ENCODE results near the gene DXO.
"Not testable (repeated sequence)": the region's sequence is repeated elsewhere in the genome, so short reads cannot be mapped to it uniquely, and the experiment has no call there.

The DXO gene

GRCh38 chr6:31954511-31954910 is 17.4 kb downstream of the DXO start:
- DNase-seq, result no peak

- DNase-seq, result no peak
Observed at GRCh38 chr6:31952890-31953289, 19.0 kb downstream of the DXO start.

DNA sequence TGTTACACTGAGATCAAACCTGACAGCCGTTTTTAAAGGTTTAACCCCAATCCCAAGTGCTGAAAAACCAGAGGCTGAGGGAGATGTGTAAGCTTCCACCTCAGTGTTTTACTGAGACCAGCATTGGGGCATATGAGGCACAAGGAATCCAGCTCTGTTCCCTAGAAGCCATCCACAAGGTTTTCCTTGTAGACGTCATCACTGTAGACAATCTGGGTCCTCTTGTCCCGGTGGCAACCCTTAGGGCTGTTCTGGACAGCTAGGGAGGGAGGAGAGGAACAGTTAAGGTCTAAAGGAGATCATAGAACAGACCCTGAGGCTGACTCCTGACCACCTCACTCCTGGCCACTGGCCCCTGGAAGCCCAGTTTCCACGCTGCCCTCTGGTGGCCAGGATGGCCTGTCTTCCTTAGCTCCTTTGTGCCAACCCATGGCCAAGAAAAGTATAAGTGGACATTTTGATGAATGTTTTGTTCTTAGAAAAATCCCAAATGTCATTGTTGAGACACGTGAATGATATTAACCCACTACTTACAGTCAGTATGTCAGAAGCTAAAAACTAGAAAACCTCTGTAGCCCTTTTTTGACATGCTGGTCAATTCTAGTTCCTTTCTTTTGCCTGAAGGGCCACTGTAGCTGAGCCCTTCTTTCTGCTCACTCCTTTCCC is 19.7 kb downstream of the DXO start:
- no peak for DNase-seq

- DNase-seq, result no peak
Observed at GRCh38 chr6:31949926-31950548, 21.9 kb downstream of the DXO start.

DNA sequence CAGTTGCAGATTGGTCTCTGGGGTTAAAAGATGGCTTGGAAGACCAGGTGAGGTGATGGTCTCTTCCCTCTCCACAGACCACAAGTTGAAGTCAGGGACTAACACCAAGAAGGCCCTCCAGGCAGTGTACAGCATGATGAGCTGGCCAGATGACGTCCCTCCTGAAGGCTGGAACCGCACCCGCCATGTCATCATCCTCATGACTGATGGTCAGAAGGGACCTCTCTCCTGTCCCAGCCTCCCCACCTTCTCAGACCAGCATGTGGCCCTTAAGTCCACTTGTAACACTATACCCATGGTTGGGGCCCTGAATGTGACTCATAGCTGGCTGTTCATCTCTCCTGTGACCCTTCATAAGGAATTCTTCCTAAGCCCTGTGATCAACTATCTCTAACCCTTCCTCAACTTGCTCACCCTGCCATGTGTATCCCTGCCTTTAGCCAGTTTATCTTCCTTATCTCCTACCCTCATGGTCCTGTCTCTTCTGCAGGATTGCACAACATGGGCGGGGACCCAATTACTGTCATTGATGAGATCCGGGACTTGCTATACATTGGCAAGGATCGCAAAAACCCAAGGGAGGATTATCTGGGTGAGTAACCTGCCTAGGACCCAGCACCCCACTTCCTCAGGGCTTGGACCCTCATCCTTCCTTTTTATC is 23.1 kb downstream of the DXO start:
- DNase-seq, result no peak

DNA sequence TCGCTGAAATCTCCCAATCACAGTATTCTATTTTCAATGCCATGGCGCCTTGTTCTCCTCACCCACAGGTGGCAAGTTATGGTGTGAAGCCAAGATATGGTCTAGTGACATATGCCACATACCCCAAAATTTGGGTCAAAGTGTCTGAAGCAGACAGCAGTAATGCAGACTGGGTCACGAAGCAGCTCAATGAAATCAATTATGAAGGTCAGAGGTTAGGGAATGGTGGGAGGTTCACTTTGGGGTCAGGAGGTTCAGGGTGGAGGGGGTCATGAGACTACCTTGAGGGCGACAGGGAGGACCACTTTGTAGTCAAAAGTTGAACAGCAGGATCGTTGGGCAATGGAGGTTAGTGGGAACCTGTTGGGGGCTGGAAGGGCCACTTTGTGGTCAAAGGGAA is 23.6 kb downstream of the DXO start:
- DNase-seq, result no peak

DNA sequence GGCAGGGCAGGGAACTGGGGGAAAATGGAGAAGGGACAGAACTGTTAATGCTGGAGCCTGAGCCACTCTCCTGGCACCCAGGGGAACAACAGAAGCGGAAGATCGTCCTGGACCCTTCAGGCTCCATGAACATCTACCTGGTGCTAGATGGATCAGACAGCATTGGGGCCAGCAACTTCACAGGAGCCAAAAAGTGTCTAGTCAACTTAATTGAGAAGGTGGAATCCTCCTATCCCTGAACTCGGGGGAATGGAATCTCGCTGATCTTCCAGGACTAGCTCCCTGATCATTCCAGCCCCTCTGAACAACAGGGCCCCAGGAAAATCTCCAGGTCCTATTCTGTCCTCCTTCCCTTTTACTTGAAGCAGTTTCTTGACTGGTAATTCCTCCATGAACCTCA is 24.1 kb downstream of the DXO start:
- no peak for DNase-seq

DNA sequence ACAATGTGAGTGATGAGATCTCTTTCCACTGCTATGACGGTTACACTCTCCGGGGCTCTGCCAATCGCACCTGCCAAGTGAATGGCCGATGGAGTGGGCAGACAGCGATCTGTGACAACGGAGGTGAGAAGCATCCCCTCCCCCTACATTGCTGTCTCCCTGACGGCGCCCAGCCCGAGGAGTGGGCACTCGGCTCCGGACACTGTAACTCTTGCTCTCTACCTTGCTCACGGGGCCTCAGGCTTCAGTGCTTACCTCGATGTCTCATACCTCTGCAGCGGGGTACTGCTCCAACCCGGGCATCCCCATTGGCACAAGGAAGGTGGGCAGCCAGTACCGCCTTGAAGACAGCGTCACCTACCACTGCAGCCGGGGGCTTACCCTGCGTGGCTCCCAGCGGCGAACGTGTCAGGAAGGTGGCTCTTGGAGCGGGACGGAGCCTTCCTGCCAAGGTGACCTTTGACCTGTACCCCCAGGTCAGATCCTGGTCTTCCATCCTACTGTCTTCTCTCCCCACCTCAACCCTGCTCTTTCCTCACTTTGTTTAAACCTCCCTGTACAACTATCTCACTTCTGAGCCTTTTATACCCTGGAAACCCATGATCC is 24.8 kb downstream of the DXO start:
- no peak for DNase-seq

DNA sequence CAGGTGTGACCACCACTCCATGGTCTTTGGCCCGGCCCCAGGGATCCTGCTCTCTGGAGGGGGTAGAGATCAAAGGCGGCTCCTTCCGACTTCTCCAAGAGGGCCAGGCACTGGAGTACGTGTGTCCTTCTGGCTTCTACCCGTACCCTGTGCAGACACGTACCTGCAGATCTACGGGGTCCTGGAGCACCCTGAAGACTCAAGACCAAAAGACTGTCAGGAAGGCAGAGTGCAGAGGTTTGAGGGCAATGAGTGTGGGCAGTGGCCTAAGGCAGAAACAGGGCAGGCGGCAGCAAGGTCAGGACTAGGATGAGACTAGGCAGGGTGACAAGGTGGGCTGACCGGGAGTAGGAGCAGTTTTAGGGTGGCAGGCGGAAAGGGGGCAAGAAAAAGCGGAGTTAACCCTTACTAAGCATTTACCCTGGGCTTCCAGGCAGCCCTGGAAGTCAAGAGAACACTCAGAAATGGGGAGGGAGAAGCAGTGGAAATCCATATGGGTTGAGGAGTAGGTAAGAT is 25.5 kb downstream of the DXO start:
- DNase-seq, result no peak

DNA sequence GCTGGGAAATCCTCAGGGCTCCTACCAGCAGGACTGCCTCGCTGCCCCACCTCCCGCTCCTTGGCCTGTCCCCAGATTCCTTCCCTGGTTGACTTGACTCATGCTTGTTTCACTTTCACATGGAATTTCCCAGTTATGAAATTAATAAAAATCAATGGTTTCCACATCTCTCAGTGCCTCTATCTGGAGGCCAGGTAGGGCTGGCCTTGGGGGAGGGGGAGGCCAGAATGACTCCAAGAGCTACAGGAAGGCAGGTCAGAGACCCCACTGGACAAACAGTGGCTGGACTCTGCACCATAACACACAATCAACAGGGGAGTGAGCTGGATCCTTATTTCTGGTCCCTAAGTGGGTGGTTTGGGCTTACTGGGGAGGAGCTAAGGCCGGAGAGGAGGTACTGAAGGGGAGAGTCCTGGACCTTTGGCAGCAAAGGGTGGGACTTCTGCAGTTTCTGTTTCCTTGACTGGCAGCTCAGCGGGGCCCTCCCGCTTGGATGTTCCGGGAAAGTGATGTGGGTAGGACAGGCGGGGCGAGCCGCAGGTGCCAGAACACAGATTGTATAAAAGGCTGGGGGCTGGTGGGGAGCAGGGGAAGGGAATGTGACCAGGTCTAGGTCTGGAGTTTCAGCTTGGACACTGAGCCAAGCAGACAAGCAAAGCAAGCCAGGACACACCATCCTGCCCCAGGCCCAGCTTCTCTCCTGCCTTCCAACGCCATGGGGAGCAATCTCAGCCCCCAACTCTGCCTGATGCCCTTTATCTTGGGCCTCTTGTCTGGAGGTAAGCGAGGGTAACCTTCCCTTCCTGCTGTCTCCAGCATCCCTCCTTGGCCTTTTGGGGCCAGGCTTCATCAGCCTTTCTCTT is 26.2 kb downstream of the DXO start, which contains the start of gene CFB:
TSS of gene CFB (plus strand) at position 589 of the 863 bp plus-strand sequence. CDS start at position 716, 127 bp downstream.
- no peak for DNase-seq

DNA sequence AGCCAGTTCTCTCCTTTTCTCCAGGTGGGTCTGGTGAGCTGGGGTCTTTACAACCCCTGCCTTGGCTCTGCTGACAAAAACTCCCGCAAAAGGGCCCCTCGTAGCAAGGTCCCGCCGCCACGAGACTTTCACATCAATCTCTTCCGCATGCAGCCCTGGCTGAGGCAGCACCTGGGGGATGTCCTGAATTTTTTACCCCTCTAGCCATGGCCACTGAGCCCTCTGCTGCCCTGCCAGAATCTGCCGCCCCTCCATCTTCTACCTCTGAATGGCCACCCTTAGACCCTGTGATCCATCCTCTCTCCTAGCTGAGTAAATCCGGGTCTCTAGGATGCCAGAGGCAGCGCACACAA is 26.8 kb downstream of the DXO start:
- no peak for DNase-seq

DNA sequence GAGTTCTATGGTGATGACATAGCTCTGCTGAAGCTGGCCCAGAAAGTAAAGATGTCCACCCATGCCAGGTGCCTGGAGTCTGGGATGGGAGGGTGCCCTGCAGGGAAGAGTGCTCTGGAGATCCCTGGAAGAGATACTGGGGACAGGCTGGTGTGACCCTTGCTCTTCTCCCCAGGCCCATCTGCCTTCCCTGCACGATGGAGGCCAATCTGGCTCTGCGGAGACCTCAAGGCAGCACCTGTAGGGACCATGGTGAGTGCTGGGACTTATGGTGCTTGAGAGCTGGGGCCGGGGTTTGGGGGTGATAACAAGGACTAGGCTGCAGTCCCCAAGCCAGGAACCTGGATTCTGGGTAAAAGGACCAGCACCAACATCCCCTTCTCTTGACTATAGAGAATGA is 28.2 kb downstream of the DXO start:
- DNase-seq, result no peak

GRCh38 chr6:31940256-31940664 is 31.7 kb downstream of the DXO start:
- no peak for DNase-seq

DNA sequence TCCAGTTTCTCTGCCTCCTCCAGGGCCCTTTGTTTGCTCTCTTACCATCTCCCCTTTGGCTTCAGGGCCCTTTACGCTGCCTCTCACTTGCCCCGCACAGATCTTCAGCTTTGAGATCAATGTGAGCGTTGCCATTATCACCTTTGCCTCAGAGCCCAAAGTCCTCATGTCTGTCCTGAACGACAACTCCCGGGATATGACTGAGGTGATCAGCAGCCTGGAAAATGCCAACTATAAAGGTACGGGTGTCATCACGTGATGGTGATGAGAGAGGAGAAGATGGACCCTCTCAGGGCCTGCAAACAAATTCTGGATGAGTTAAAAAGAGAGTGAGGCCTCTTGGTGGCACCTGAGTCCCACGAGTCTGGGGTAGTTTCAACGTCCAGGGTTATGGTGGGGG is 36.1 kb downstream of the DXO start:
- DNase-seq, result no peak

GRCh38 chr6:31935021-31935420 is 36.9 kb downstream of the DXO start:
- no peak for DNase-seq

GRCh38 chr6:31933537-31933936 is 38.4 kb downstream of the DXO start:
- DNase-seq, result no peak

DNA sequence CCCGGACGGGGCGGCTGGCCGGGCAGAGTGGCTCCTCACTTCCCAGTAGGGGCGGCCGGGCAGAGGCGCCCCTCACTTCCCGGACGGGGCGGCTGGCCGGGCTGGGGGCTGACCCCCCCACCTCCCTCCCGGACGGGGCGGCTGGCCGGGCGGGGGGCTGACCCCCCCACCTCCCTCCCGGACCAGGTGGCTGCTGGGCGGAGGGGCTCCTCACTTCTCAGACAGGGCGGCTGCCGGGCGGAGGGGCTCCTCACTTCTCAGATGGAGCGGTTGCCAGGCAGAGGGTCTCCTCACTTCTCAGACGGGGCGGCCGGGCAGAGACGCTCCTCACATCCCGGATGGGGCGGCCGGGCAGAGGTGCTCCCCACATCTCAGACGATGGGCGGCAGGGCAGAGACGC is 39.8 kb downstream of the DXO start:
- DNase-seq, result not testable (repeated sequence)

DNA sequence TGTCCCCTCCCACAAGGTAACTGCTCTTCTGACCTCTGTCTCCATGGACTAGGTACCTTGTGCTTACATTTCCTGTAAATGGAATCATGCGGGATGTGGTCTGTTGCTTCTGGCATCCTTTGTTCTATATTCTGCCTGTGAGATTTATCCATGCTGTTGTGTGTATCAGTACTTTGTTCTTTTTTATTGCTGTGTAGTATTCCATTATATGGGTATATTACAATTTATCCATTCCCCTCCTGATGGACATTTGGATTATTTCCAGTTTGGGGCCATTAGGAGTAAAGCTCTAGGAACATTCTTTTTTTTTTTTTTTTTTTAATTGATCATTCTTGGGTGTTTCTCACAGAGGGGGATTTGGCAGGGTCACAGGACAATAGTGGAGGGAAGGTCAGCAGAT is 41.0 kb downstream of the DXO start:
- no peak for DNase-seq

DNA sequence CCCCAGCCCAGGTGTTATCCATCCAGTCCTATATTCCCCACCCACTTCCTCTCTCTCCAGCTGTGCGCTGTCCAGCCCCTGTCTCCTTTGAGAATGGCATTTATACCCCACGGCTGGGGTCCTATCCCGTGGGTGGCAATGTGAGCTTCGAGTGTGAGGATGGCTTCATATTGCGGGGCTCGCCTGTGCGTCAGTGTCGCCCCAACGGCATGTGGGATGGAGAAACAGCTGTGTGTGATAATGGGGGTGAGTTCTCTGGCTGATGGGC is 43.3 kb downstream of the DXO start:
- no peak for DNase-seq

GRCh38 chr6:31927863-31928671 is 43.9 kb downstream of the DXO start:
- no peak for DNase-seq

DNA sequence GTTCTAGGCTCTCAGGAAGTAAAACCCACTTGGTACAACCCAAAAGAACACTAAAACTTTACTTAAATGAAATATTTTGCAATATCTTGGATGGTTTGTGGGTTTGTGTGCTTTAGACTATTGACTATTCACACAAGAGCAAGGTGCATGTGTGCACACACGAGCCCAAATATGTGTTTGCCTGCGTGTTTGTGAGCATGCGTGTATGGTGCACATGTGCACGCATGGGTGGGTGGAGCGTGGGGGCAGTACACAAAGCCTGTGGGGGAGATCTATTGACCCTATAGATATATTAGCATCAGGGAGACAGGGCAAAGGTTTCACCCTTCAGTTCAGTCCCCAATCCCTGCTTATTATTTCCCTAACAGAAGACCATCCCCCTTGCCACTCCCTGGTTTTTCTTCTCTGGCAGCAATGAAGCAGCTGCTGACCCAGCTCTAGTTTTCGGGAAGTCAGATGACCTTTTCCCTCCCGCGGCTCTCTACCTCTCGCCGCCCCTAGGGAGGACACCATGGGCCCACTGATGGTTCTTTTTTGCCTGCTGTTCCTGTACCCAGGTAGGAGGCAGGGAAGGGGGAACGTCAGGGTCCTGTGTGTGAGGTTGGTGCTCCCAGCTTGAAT is 44.6 kb downstream of the DXO start, which contains the start of gene C2:
TSS of gene C2 (plus strand) at position 476 of the 621 bp plus-strand sequence. CDS start at position 512, 36 bp downstream.
- no peak for DNase-seq

GRCh38 chr6:31922942-31923341 is 49.0 kb downstream of the DXO start:
- no peak for DNase-seq

All from SIG-M5 (cell line).